Measurements from ENCODE around the gene HSPH1. TPM values are rescaled to one million over a fixed set of nuclear protein-coding genes. Genes with fewer than 3 reads are reported as not detected.

Gene HSPH1
- total RNA-seq, 1 experiment from 2014 or later = 105 TPM

- ChIA-PET POLR2A (ENCODE audit: unreplicated experiment) (interaction anchor here (0.6 kb wide), 2 partner anchors 20 to 595 kb away, joined by 6 to 22 read pairs; no protein-coding TSS in a partner anchor), CTCF (no interaction called here)
- Histone ChIP-seq H3F3A (ENCODE audit: insufficient read depth, low read depth) (peaks cover 17% of the 10 kb centered on the region), H3K27me3 (ENCODE audit: insufficient read depth, low read depth) (no peaks in the 10 kb centered on the region), H3K9me3 (ENCODE audit: insufficient read depth, low read depth) (no peaks in the 10 kb centered on the region), H3K79me2 (ENCODE audit: low read depth) (no peaks in the 10 kb centered on the region), H3K4me1 (replicated peaks; ENCODE audit: insufficient read depth) (peaks cover 31% of the 10 kb centered on the region), H3K4me3 (peak overlapping the region; percentile 7; the same call in 1 of the 2 replicates), H3K36me3 (ENCODE audit: low read depth) (no peaks in the 10 kb centered on the region), H3K4me2 (peak overlapping the region; percentile 60), H2AFZ (no peak overlapping the region), H4K20me1 (ENCODE audit: insufficient read depth) (no peaks in the 10 kb centered on the region), H3K9me2 (ENCODE audit: insufficient read depth) (no peaks in the 10 kb centered on the region), H3K27ac (peak overlapping the region; percentile 85)
- BruUV-seq (replicated peaks) = no TSS peak
- intact Hi-C loops (cut with micrococcal nuclease; ENCODE audit: unreplicated experiment) = no loop called here
- TF ChIP-seq CTCF (conservative IDR thresholded peaks at IDR 0.05) (no peak), EZH2 (IDR thresholded peaks at IDR 0.05; ENCODE audit: low read depth) (no peak)
- peak in 1 of 2 experiments; percentile 85 for DNase-seq
Measured at GRCh38 chr13:31172001-31172400, 10.3 kb upstream of the HSPH1 start.

GRCh38 chr13:31168736-31169135 is 7.0 kb upstream of the HSPH1 start:
- H2AFZ ChIP-seq = no peak overlapping the region
- no peaks in the 10 kb centered on the region for H3K27me3 ChIP-seq (ENCODE audit: insufficient read depth, low read depth)
- no peaks in the 10 kb centered on the region for H3K79me2 ChIP-seq (ENCODE audit: low read depth)
- peaks cover 41% of the 10 kb centered on the region for H3K4me1 ChIP-seq (replicated peaks; ENCODE audit: insufficient read depth)
- H3K9me3 ChIP-seq (ENCODE audit: insufficient read depth, low read depth) = no peaks in the 10 kb centered on the region
- H3K4me2 ChIP-seq = no peak overlapping the region
- no peak overlapping the region for H3K4me3 ChIP-seq
- no peak for DNase-seq
- no TSS peak for BruUV-seq (replicated peaks)
- no peaks in the 10 kb centered on the region for H4K20me1 ChIP-seq (ENCODE audit: insufficient read depth)
- H3K9me2 ChIP-seq (ENCODE audit: insufficient read depth) = no peaks in the 10 kb centered on the region
- intact Hi-C loops (cut with micrococcal nuclease; ENCODE audit: unreplicated experiment) = no loop called here
- peaks cover 17% of the 10 kb centered on the region for H3F3A ChIP-seq (ENCODE audit: insufficient read depth, low read depth)
- ChIA-PET POLR2A (ENCODE audit: unreplicated experiment) (interaction anchor here (0.7 kb wide), 1 partner anchor 1419 kb away, joined by 6 read pairs; no protein-coding TSS in a partner anchor), CTCF (no interaction called here)
- no peaks in the 10 kb centered on the region for H3K36me3 ChIP-seq (ENCODE audit: low read depth)
- H3K27ac ChIP-seq = no peak overlapping the region
- TF ChIP-seq EZH2 (IDR thresholded peaks at IDR 0.05; ENCODE audit: low read depth) (no peak), CTCF (conservative IDR thresholded peaks at IDR 0.05) (no peak)

GRCh38 chr13:31168166-31168565 is 6.5 kb upstream of the HSPH1 start:
- intact Hi-C loops (cut with micrococcal nuclease; ENCODE audit: unreplicated experiment) = no loop called here
- Histone ChIP-seq H3K4me1 (replicated peaks; ENCODE audit: insufficient read depth) (peaks cover 44% of the 10 kb centered on the region), H3K27ac (no peak overlapping the region), H3K79me2 (ENCODE audit: low read depth) (no peaks in the 10 kb centered on the region), H4K20me1 (ENCODE audit: insufficient read depth) (no peaks in the 10 kb centered on the region), H3K27me3 (ENCODE audit: insufficient read depth, low read depth) (no peaks in the 10 kb centered on the region), H3F3A (ENCODE audit: insufficient read depth, low read depth) (peaks cover 14% of the 10 kb centered on the region), H3K36me3 (ENCODE audit: low read depth) (no peaks in the 10 kb centered on the region), H3K4me2 (no peak overlapping the region), H2AFZ (no peak overlapping the region), H3K9me2 (ENCODE audit: insufficient read depth) (no peaks in the 10 kb centered on the region), H3K4me3 (no peak overlapping the region), H3K9me3 (ENCODE audit: insufficient read depth, low read depth) (no peaks in the 10 kb centered on the region)
- no TSS peak for BruUV-seq (replicated peaks)
- no peak for TF ChIP-seq EZH2 (IDR thresholded peaks at IDR 0.05; ENCODE audit: low read depth)
- no peak for TF ChIP-seq CTCF (conservative IDR thresholded peaks at IDR 0.05)
- DNase-seq = no peak
- ChIA-PET POLR2A (ENCODE audit: unreplicated experiment) (no interaction called here), CTCF (no interaction called here)

All from PC-9 (cell line).